OCI-LY3 (cell line): ENCODE measurements around the gene TP63.

Experiments used
- H2AFZ ChIP-seq: fragments of 200-600, 300-600 bp; shearing (Covaris generic); 2 replicates; pipeline ENCODE4 v1.6.0; 2014; ENCODE audit warnings: antibody characterized with exemption, low read depth, low read length
- H3K27ac ChIP-seq: fragments of 200-600, 300-600 bp; sonication (generic); 2 replicates; pipeline ENCODE4 v1.5.1; 2014; ENCODE audit warnings: mild to moderate bottlenecking, low read length, moderate library complexity, mixed read lengths
- H3K27me3 ChIP-seq: fragments of 200-600, 300-600 bp; sonication (generic); 2 replicates; pipeline ENCODE4 v1.6.1; 2014; ENCODE audit warnings: low read depth, low read length, mixed read lengths
- H3K36me3 ChIP-seq: fragments of 200-600, 300-600 bp; sonication (generic); replicated peaks from 2 replicates; pipeline ENCODE3; 2014; ENCODE audit warnings: low read depth, low read length, mixed read lengths
- H3K4me1 ChIP-seq: fragments of 300-600, 200-600 bp; sonication (generic); 2 replicates; pipeline ENCODE4 v1.6.1; 2014; ENCODE audit warnings: low read length, mixed read lengths
- H3K4me2 ChIP-seq: fragments of 200-600, 300-600 bp; sonication (generic); 2 replicates; pipeline ENCODE4 v1.6.1; 2014; ENCODE audit warnings: low read length, mixed read lengths
- H3K4me3 ChIP-seq: fragments of 300-600, 200-600 bp; sonication (generic); 2 replicates; pipeline ENCODE4 v1.5.1; 2014; ENCODE audit warnings: antibody characterized with exemption, mild to moderate bottlenecking, low read length, moderate library complexity
- H3K79me2 ChIP-seq: fragments of 300-600, 200-600 bp; shearing (Covaris generic); 2 replicates; pipeline ENCODE4 v1.6.1; 2014; ENCODE audit warnings: mild to moderate bottlenecking, low read length, mixed read lengths
- H3K9ac ChIP-seq: fragments of 300-600, 200-600 bp; shearing (Covaris generic); 2 replicates; pipeline ENCODE4 v1.6.0; 2014; ENCODE audit warnings: mild to moderate bottlenecking, low read length, moderate library complexity
- H3K9me3 ChIP-seq: fragments of 200-600, 300-600 bp; shearing (Covaris generic); 2 replicates; pipeline ENCODE4 v1.6.1; 2014; ENCODE audit warnings: low read length, mixed read lengths; ENCODE audit not compliant: insufficient read depth
- H4K20me1 ChIP-seq: fragments of 200-600, 300-600 bp; sonication (generic); 2 replicates; pipeline ENCODE4 v1.6.1; 2016; ENCODE audit warnings: low read length, mixed read lengths; ENCODE audit not compliant: insufficient read depth
- EZH2phosphoT487 ChIP-seq: fragments of 200-600 bp; shearing (Covaris generic); IDR thresholded peaks from 2 replicates; pipeline ENCODE4 v1.6.1; 2018; ENCODE audit warnings: antibody characterized with exemption, mixed run types, low read depth
- TF ChIP-seq, protein P1 (sequence below): fragments of 200-600, 300-600 bp; sonication (generic); IDR thresholded peaks from 2 replicates; pipeline ENCODE4 v1.5.1; 2014; ENCODE audit warnings: antibody characterized with exemption, low read length, low read depth

The TP63 gene

DNA sequence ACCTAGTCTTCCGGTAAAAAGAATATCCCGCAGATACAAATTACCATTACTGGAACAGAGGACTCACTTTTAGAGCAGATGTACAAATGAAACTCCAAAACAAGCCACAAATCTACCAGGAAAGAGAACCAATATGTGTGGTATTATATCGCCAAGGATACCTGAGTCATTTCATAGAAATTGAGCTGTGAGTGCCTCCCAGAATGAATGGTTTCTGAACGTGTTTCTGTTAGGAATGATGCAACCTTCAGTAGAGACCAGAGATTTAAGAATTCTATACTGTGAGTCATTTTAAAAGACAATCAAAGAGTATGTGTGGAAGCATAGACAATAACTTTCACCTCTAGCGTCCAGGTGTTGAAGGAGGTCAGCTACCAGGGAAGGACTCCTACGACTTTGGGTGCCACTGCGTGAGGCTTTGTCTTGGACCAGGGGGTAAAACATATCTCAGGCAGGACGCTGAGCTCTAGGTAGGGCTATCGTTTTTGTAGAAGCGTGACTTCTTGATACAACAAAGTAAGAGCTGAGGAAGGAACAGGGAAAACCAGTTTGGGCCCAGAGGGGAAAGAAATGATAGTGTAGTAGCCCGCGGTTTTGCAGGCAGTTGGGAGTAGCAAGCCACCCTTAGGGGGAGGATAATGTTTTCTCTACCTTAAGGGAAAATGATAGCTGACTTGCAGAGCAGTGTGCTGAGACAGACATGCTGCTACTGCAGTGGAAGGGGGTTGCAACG is 210.4 kb downstream of the TP63 start:
- H3K36me3 ChIP-seq, result peaks cover 19% of the 10 kb centered on the region
- peak overlapping the region; percentile 36 for H3K4me3 ChIP-seq
- H3K27ac ChIP-seq, result peak overlapping the region; percentile 54
- no peaks in the 10 kb centered on the region for H3K79me2 ChIP-seq
- H3K9ac ChIP-seq, result peak overlapping the region; percentile 27; the same call in 1 of the 2 replicates
- no peaks in the 10 kb centered on the region for H3K9me3 ChIP-seq
- peaks cover 46% of the 10 kb centered on the region for H3K4me1 ChIP-seq
- H3K27me3 ChIP-seq, result no peaks in the 10 kb centered on the region
- H4K20me1 ChIP-seq, result no peaks in the 10 kb centered on the region
- H2AFZ ChIP-seq, result no peak overlapping the region
- TF ChIP-seq EZH2phosphoT487, result 0 out of 2 replicates have a peak, but pooled peaks have one; percentile 52
- TF ChIP-seq, protein P1, sequence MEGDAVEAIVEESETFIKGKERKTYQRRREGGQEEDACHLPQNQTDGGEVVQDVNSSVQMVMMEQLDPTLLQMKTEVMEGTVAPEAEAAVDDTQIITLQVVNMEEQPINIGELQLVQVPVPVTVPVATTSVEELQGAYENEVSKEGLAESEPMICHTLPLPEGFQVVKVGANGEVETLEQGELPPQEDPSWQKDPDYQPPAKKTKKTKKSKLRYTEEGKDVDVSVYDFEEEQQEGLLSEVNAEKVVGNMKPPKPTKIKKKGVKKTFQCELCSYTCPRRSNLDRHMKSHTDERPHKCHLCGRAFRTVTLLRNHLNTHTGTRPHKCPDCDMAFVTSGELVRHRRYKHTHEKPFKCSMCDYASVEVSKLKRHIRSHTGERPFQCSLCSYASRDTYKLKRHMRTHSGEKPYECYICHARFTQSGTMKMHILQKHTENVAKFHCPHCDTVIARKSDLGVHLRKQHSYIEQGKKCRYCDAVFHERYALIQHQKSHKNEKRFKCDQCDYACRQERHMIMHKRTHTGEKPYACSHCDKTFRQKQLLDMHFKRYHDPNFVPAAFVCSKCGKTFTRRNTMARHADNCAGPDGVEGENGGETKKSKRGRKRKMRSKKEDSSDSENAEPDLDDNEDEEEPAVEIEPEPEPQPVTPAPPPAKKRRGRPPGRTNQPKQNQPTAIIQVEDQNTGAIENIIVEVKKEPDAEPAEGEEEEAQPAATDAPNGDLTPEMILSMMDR, result no peak
- H3K4me2 ChIP-seq, result peak overlapping the region; percentile 76

DNA sequence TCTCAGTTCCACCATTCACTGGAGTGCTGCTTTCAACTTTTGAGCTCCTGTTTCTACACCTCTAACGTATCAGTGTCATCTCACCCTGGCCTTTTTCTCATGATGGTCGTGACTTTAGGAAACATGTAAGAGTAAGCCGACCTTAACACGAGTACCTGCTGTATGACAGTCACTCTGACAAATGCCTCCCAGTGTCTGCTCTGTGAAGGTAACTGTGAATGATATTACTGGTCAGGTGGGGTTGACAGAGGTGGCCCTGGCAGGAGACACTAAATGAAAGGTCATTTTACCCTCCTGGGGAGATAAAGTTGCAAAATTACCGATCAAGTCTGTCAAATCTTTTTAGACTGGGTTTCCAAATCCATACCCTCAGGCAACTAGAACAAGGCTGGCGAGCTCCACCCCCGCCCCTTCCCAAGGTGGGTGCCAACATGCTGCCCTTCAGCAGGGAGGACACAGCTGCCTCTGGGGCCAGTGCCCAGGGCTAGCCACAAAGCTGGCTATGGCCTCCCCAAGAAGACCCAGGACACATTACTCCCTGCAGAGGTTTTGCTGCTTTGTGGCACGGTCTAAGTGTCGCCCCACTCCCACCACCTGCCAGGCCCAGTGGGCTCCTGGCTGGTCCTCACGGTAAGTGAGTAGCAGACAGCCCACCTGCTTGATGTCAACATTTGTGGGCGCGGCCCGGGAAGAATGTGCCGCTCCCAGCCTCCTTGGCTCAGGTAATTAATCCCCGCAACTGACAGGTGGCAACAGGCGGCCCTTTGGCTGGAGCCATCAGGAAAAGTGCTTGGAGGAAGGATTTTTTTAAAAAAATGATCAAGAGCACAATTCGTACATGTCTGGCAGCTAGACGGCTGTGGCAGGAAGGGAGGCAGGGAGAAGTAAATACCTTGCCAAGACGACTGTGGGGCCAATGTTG is 211.8 kb downstream of the TP63 start:
- TF ChIP-seq EZH2phosphoT487, result no peak
- TF ChIP-seq, protein P1, result no peak
- no peaks in the 10 kb centered on the region for H3K79me2 ChIP-seq
- no peak overlapping the region for H3K4me2 ChIP-seq
- H3K4me1 ChIP-seq, result peaks cover 34% of the 10 kb centered on the region
- no peak overlapping the region for H2AFZ ChIP-seq
- no peaks in the 10 kb centered on the region for H3K27me3 ChIP-seq
- H3K36me3 ChIP-seq, result peaks cover 19% of the 10 kb centered on the region
- no peaks in the 10 kb centered on the region for H4K20me1 ChIP-seq
- no peak overlapping the region for H3K9ac ChIP-seq
- no peaks in the 10 kb centered on the region for H3K9me3 ChIP-seq
- no peak overlapping the region for H3K4me3 ChIP-seq
- no peak overlapping the region for H3K27ac ChIP-seq

DNA sequence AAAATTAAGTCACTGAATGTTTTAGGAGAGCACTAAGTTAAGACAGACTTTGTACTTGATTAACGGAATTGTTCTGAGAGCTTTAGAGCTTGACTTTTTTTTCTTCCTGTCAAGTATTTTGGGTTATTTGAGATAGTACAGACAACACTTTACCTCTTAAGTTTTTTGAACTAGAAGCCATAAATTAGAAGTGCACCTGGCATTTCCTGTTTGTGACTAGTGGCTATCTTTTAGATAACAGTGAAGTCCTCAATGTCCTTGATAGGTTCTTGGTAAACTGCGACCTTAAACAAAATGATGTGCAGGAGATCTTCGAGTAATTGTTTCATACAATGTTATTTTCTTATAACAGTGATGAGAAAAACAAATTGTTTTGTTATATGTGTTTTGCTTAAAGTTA is 213.9 kb downstream of the TP63 start:
- Histone ChIP-seq H3K27ac (no peak overlapping the region), H3K36me3 (peaks cover 19% of the 10 kb centered on the region), H3K4me2 (no peak overlapping the region), H2AFZ (no peak overlapping the region), H3K4me1 (peaks cover 22% of the 10 kb centered on the region), H3K9ac (no peak overlapping the region), H3K27me3 (no peaks in the 10 kb centered on the region), H4K20me1 (no peaks in the 10 kb centered on the region), H3K4me3 (no peak overlapping the region), H3K79me2 (no peaks in the 10 kb centered on the region), H3K9me3 (no peaks in the 10 kb centered on the region)
- TF ChIP-seq EZH2phosphoT487, result no peak
- TF ChIP-seq, protein P1, result no peak
